ENCODE data around the gene RASA1.

RASA1 gene

GRCh38 chr5:87354496-87354895 lies 86.8 kb downstream of the RASA1 start:
- Histone ChIP-seq H3K4me3 (ENCODE audit: low read length) (no peak overlapping the region), H3K27ac (ENCODE audit: low read length) (no peak overlapping the region), H3K4me1 (ENCODE audit: control insufficient read depth, insufficient read depth, low read length) (no peaks in the 10 kb centered on the region), H3K27me3 (ENCODE audit: control insufficient read depth, insufficient read depth, low read length) (no peaks in the 10 kb centered on the region), H3K9me3 (ENCODE audit: control insufficient read depth, insufficient read depth, low read length) (no peaks in the 10 kb centered on the region), H3K36me3 (ENCODE audit: control insufficient read depth, insufficient read depth, low read length) (no peaks in the 10 kb centered on the region)
- WGBS (ENCODE audit: insufficient coverage, insufficient read length), result no CpG with 5 or more reads among the region's 1 CpG
- no peak for DNase-seq (ENCODE audit: low read depth, low spot score)

- no peak overlapping the region for H3K27ac ChIP-seq (ENCODE audit: low read length)
- no peaks in the 10 kb centered on the region for H3K9me3 ChIP-seq (ENCODE audit: control insufficient read depth, insufficient read depth, low read length)
- H3K4me3 ChIP-seq (ENCODE audit: low read length), result no peak overlapping the region
- no CpG with 5 or more reads among the region's 2 CpGs for WGBS (ENCODE audit: insufficient coverage, insufficient read length)
- H3K27me3 ChIP-seq (ENCODE audit: control insufficient read depth, insufficient read depth, low read length), result no peaks in the 10 kb centered on the region
- DNase-seq (ENCODE audit: low read depth, low spot score), result no peak
- no peaks in the 10 kb centered on the region for H3K4me1 ChIP-seq (ENCODE audit: control insufficient read depth, insufficient read depth, low read length)
- H3K36me3 ChIP-seq (ENCODE audit: control insufficient read depth, insufficient read depth, low read length), result no peaks in the 10 kb centered on the region
These were observed 91.4 kb downstream of the RASA1 start for GRCh38 chr5:87359106-87359505.

GRCh38 chr5:87360132-87360531 lies 92.4 kb downstream of the RASA1 start:
- no peak for DNase-seq (ENCODE audit: low read depth, low spot score)
- no peak overlapping the region for H3K4me3 ChIP-seq (ENCODE audit: low read length)
- WGBS (ENCODE audit: insufficient coverage, insufficient read length), result no CpG with 5 or more reads among the region's 11 CpGs
- no peaks in the 10 kb centered on the region for H3K27me3 ChIP-seq (ENCODE audit: control insufficient read depth, insufficient read depth, low read length)
- H3K9me3 ChIP-seq (ENCODE audit: control insufficient read depth, insufficient read depth, low read length), result no peaks in the 10 kb centered on the region
- no peaks in the 10 kb centered on the region for H3K36me3 ChIP-seq (ENCODE audit: control insufficient read depth, insufficient read depth, low read length)
- no peaks in the 10 kb centered on the region for H3K4me1 ChIP-seq (ENCODE audit: control insufficient read depth, insufficient read depth, low read length)
- no peak overlapping the region for H3K27ac ChIP-seq (ENCODE audit: low read length)

GRCh38 chr5:87361031-87361445 lies 93.4 kb downstream of the RASA1 start:
- H3K36me3 ChIP-seq (ENCODE audit: control insufficient read depth, insufficient read depth, low read length), result no peaks in the 10 kb centered on the region
- no peaks in the 10 kb centered on the region for H3K27me3 ChIP-seq (ENCODE audit: control insufficient read depth, insufficient read depth, low read length)
- no peaks in the 10 kb centered on the region for H3K4me1 ChIP-seq (ENCODE audit: control insufficient read depth, insufficient read depth, low read length)
- no peak overlapping the region for H3K27ac ChIP-seq (ENCODE audit: low read length)
- no peaks in the 10 kb centered on the region for H3K9me3 ChIP-seq (ENCODE audit: control insufficient read depth, insufficient read depth, low read length)
- DNase-seq (ENCODE audit: low read depth, low spot score), result no peak
- WGBS (ENCODE audit: insufficient coverage, insufficient read length), result no CpG with 5 or more reads among the region's 2 CpGs
- H3K4me3 ChIP-seq (ENCODE audit: low read length), result no peak overlapping the region

GRCh38 chr5:87361536-87362213 lies 94.0 kb downstream of the RASA1 start:
- Histone ChIP-seq H3K4me3 (ENCODE audit: low read length) (no peak overlapping the region), H3K36me3 (ENCODE audit: control insufficient read depth, insufficient read depth, low read length) (no peaks in the 10 kb centered on the region), H3K4me1 (ENCODE audit: control insufficient read depth, insufficient read depth, low read length) (no peaks in the 10 kb centered on the region), H3K27me3 (ENCODE audit: control insufficient read depth, insufficient read depth, low read length) (no peaks in the 10 kb centered on the region), H3K27ac (ENCODE audit: low read length) (no peak overlapping the region), H3K9me3 (ENCODE audit: control insufficient read depth, insufficient read depth, low read length) (no peaks in the 10 kb centered on the region)
- no peak for DNase-seq (ENCODE audit: low read depth, low spot score)
- WGBS (ENCODE audit: insufficient coverage, insufficient read length), result no CpG with 5 or more reads among the region's 1 CpG

GRCh38 chr5:87367243-87367642 lies 99.6 kb downstream of the RASA1 start:
- H3K4me3 ChIP-seq (ENCODE audit: low read length), result no peak overlapping the region
- no peaks in the 10 kb centered on the region for H3K27me3 ChIP-seq (ENCODE audit: control insufficient read depth, insufficient read depth, low read length)
- H3K27ac ChIP-seq (ENCODE audit: low read length), result no peak overlapping the region
- H3K4me1 ChIP-seq (ENCODE audit: control insufficient read depth, insufficient read depth, low read length), result no peaks in the 10 kb centered on the region
- no CpG with 5 or more reads among the region's 2 CpGs for WGBS (ENCODE audit: insufficient coverage, insufficient read length)
- H3K9me3 ChIP-seq (ENCODE audit: control insufficient read depth, insufficient read depth, low read length), result no peaks in the 10 kb centered on the region
- no peak for DNase-seq (ENCODE audit: low read depth, low spot score)
- no peaks in the 10 kb centered on the region for H3K36me3 ChIP-seq (ENCODE audit: control insufficient read depth, insufficient read depth, low read length)

GRCh38 chr5:87368601-87369000 lies 100.9 kb downstream of the RASA1 start:
- Histone ChIP-seq H3K9me3 (ENCODE audit: control insufficient read depth, insufficient read depth, low read length) (no peaks in the 10 kb centered on the region), H3K4me1 (ENCODE audit: control insufficient read depth, insufficient read depth, low read length) (no peaks in the 10 kb centered on the region), H3K27me3 (ENCODE audit: control insufficient read depth, insufficient read depth, low read length) (no peaks in the 10 kb centered on the region), H3K36me3 (ENCODE audit: control insufficient read depth, insufficient read depth, low read length) (no peaks in the 10 kb centered on the region), H3K27ac (ENCODE audit: low read length) (no peak overlapping the region), H3K4me3 (ENCODE audit: low read length) (no peak overlapping the region)
- DNase-seq (ENCODE audit: low read depth, low spot score), result no peak
- no CpG with 5 or more reads among the region's 3 CpGs for WGBS (ENCODE audit: insufficient coverage, insufficient read length)

GRCh38 chr5:87369431-87369830 lies 101.7 kb downstream of the RASA1 start:
- no peak overlapping the region for H3K27ac ChIP-seq (ENCODE audit: low read length)
- H3K9me3 ChIP-seq (ENCODE audit: control insufficient read depth, insufficient read depth, low read length), result no peaks in the 10 kb centered on the region
- no peak for DNase-seq (ENCODE audit: low read depth, low spot score)
- no peaks in the 10 kb centered on the region for H3K36me3 ChIP-seq (ENCODE audit: control insufficient read depth, insufficient read depth, low read length)
- no peak overlapping the region for H3K4me3 ChIP-seq (ENCODE audit: low read length)
- H3K27me3 ChIP-seq (ENCODE audit: control insufficient read depth, insufficient read depth, low read length), result no peaks in the 10 kb centered on the region
- H3K4me1 ChIP-seq (ENCODE audit: control insufficient read depth, insufficient read depth, low read length), result no peaks in the 10 kb centered on the region

GRCh38 chr5:87372705-87373104 lies 105.0 kb downstream of the RASA1 start:
- Histone ChIP-seq H3K27ac (ENCODE audit: low read length) (no peak overlapping the region), H3K4me1 (ENCODE audit: control insufficient read depth, insufficient read depth, low read length) (no peaks in the 10 kb centered on the region), H3K9me3 (ENCODE audit: control insufficient read depth, insufficient read depth, low read length) (no peaks in the 10 kb centered on the region), H3K36me3 (ENCODE audit: control insufficient read depth, insufficient read depth, low read length) (no peaks in the 10 kb centered on the region; the same call in 1 of the 2 replicates), H3K27me3 (ENCODE audit: control insufficient read depth, insufficient read depth, low read length) (no peaks in the 10 kb centered on the region), H3K4me3 (ENCODE audit: low read length) (no peak overlapping the region)
- no CpG with 5 or more reads among the region's 2 CpGs for WGBS (ENCODE audit: insufficient coverage, insufficient read length)
- no peak for DNase-seq (ENCODE audit: low read depth, low spot score)

- no CpG with 5 or more reads among the region's 1 CpG for WGBS (ENCODE audit: insufficient coverage, insufficient read length)
- Histone ChIP-seq H3K4me3 (ENCODE audit: low read length) (no peak overlapping the region), H3K36me3 (ENCODE audit: control insufficient read depth, insufficient read depth, low read length) (no peaks in the 10 kb centered on the region; the same call in 1 of the 2 replicates), H3K9me3 (ENCODE audit: control insufficient read depth, insufficient read depth, low read length) (no peaks in the 10 kb centered on the region), H3K4me1 (ENCODE audit: control insufficient read depth, insufficient read depth, low read length) (no peaks in the 10 kb centered on the region), H3K27me3 (ENCODE audit: control insufficient read depth, insufficient read depth, low read length) (no peaks in the 10 kb centered on the region), H3K27ac (ENCODE audit: low read length) (no peak overlapping the region)
- no peak for DNase-seq (ENCODE audit: low read depth, low spot score)
These were observed 114.5 kb downstream of the RASA1 start for GRCh38 chr5:87382224-87382623.

GRCh38 chr5:87383216-87383615 lies 115.5 kb downstream of the RASA1 start:
- no peaks in the 10 kb centered on the region for H3K4me1 ChIP-seq (ENCODE audit: control insufficient read depth, insufficient read depth, low read length)
- no peak for DNase-seq (ENCODE audit: low read depth, low spot score)
- WGBS (ENCODE audit: insufficient coverage, insufficient read length), result no CpG with 5 or more reads among the region's 1 CpG
- H3K27ac ChIP-seq (ENCODE audit: low read length), result no peak overlapping the region
- no peaks in the 10 kb centered on the region for H3K9me3 ChIP-seq (ENCODE audit: control insufficient read depth, insufficient read depth, low read length)
- no peaks in the 10 kb centered on the region; the same call in 1 of the 2 replicates for H3K36me3 ChIP-seq (ENCODE audit: control insufficient read depth, insufficient read depth, low read length)
- no peak overlapping the region for H3K4me3 ChIP-seq (ENCODE audit: low read length)
- no peaks in the 10 kb centered on the region for H3K27me3 ChIP-seq (ENCODE audit: control insufficient read depth, insufficient read depth, low read length)

Data from iPS DF 6.9 (cell line).